Astrocyte of the cerebellum (primary cell): ENCODE results near the gene CXCR2.
"Not testable (repeated sequence)": the region's sequence is repeated elsewhere in the genome, so short reads cannot be mapped to it uniquely, and the experiment has no call there.

ENCODE experiments used
- DNase-seq: peaks from one replicate; pipeline ENCODE4 v3.0.0-alpha.2; 2011; ENCODE audit warnings: low read depth
- H3K4me3 ChIP-seq: 2 replicates; pipeline ENCODE4 v1.5.1; 2011; ENCODE audit warnings: mild to moderate bottlenecking, low read depth, low read length, moderate library complexity
- in situ Hi-C: cut with HindIII; loops from 2 replicates; pipeline ENCODE4 v1.10.0; 2017; ENCODE audit warnings: low sequenced_read_pairs
- TF ChIP-seq, protein P1 (sequence below): IDR thresholded peaks from 2 replicates; pipeline ENCODE4 v1.5.1; 2012; ENCODE audit warnings: low read length, low read depth, moderate library complexity, mild to moderate bottlenecking; ENCODE audit errors: missing control alignments

CXCR2 gene

DNA sequence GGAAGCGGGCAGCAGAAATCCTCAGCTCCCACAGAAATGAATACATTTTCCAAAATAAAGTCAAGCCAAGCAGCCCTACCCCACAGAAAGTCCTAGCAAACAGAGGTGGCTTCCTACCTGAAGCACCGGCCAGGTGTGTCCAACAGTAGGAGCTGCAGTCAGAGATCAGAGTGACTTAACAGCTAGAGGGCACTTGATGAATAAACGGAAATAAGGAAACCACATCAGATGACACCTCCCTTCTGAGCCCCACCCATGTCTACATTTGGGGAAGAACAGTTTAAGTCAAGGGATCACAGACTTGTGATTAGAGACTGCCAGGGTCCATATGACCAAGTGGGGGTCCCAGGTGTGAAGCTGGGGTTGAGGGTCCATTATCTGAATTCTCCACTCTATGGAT is 41.0 kb downstream of the CXCR2 start, which contains the start of gene CXCR1:
Gene CXCR1 (minus strand): TSS at position 172 of the 400 bp plus-strand sequence. CDS start 1,751 bp downstream, outside the sequence.
- in situ Hi-C loops = no loop called here
- no peak for DNase-seq
- no peak within 1 kb of the TSS for H3K4me3 ChIP-seq

DNA sequence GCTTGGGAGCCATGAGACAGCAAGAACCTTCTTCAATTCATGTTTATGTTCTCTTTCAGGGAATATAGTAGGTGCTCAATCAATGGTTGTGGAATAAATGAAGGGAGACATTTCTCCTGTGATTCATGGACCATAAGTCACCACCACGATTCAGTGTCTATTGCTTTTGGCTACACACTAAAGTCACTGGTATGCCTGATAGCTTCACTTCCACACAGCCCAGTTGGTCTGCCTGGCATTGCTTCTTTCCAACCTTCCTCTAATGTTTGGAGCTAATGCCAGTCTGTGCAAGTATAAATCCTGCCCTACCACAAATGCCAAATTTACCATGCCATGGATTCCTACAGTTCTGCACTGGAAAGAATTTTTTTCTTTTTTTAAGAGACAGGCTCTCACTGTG is 42.2 kb downstream of the CXCR2 start:
- in situ Hi-C loops = no loop called here
- H3K4me3 ChIP-seq = no peak overlapping the region
- no peak for DNase-seq
- TF ChIP-seq, protein P1, sequence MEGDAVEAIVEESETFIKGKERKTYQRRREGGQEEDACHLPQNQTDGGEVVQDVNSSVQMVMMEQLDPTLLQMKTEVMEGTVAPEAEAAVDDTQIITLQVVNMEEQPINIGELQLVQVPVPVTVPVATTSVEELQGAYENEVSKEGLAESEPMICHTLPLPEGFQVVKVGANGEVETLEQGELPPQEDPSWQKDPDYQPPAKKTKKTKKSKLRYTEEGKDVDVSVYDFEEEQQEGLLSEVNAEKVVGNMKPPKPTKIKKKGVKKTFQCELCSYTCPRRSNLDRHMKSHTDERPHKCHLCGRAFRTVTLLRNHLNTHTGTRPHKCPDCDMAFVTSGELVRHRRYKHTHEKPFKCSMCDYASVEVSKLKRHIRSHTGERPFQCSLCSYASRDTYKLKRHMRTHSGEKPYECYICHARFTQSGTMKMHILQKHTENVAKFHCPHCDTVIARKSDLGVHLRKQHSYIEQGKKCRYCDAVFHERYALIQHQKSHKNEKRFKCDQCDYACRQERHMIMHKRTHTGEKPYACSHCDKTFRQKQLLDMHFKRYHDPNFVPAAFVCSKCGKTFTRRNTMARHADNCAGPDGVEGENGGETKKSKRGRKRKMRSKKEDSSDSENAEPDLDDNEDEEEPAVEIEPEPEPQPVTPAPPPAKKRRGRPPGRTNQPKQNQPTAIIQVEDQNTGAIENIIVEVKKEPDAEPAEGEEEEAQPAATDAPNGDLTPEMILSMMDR = no peak

More for the DNA sequence above, 41.0 kb downstream of the CXCR2 start, which contains the start of gene CXCR1:
- TF ChIP-seq, protein P1 = no peak

DNA sequence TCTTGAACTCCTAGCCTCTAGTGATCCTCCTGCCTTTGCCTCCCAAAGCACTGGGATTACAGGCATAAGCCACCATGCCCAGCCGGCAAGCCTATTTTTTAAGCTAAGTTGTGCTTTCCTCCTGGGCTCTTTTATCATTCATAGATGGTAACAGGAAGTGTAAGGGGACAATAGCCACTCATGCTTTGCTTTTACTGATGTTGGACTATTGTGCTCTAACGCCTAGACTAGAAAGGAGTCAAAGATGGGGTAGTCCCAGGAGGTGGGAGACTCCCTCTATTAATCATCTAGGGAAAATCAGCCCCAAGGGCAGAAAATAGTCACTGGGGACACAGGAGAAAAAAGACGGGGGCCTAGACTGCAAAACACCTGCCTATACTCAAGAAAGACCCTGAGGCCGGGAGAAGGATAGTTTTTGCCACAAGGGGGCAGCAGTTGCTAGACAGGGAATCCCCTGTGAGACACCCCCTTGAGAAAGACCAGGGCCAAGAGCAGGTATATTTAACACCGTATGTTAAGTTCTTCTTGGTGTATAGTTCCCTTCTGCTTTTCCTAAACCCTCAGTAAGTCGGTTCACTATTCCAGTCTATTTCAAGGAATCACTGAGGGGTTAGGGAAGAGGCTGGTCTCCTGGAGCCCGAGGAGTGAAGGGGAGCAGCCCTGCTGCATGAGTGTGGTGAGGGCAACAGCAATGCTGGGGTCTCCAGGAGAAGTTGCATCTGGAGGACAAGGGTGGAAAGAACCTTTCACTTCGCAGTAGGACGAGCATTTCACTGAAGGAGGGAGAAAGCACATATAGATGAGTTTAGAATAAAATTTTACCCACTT is 43.0 kb downstream of the CXCR2 start:
- TF ChIP-seq, protein P1 = peak; percentile 79
- peak; percentile 5 for DNase-seq
- no peak overlapping the region for H3K4me3 ChIP-seq
- in situ Hi-C loops = no loop called here

DNA sequence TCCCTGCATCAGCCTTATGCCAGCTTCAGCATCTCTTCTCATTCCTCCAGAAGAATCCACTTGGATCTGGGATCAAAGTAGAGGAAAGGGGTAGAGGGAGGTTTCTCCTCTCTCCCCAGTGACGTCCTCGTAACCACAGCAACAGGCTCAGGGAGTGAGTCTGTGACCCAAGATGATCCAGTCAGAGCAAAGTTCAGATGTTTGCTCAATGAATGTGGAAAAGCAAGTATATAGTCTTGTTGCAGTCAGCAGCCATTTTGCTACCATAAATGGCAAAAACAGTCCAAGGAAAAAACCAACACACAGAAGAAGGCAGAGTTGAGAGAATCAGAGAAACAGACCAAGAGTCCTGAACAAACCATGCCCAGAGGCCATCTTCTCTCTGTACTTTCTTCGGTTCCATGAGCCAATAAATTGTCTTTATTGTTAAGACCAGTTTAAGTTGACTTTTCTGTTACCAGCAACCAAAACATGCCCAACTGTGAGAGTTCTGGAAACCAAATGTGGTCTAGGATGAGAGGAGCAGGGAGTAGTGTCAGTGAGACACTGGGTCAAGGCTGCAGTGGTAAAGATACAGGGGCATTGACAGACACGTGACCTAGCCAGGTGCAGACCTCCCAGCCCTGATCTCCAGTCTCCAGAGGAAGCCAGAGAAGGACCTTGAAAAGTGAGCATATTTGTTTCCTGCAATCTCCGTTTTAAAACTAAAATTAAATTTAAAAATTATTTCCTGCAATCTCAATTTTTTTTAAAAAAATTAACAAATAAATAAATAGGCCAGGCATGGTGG is 44.1 kb downstream of the CXCR2 start:
- in situ Hi-C loops = no loop called here
- DNase-seq = no peak
- TF ChIP-seq, protein P1 = no peak
- H3K4me3 ChIP-seq = no peak overlapping the region

DNA sequence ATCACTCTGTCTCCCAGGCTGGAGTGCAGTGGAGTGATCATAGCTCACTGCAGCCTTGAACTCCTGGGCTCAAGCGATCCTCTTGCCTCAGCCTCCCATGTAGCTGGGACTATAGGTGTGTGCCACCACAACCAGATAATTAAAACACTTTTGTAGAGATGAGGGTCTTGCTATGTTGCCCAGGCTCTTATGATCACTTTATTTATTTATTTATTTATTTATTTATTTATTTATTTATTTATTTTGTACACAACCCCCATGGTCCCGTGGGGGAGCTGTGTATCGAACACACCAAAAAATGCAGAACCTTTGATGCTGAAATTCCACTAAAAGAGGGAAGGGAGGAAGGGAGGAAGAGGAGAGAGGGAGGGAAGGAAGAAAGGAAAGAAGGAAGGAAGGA is 45.9 kb downstream of the CXCR2 start:
- in situ Hi-C loops, H3K4me3 ChIP-seq, DNase-seq: not testable (repeated sequence)

DNA sequence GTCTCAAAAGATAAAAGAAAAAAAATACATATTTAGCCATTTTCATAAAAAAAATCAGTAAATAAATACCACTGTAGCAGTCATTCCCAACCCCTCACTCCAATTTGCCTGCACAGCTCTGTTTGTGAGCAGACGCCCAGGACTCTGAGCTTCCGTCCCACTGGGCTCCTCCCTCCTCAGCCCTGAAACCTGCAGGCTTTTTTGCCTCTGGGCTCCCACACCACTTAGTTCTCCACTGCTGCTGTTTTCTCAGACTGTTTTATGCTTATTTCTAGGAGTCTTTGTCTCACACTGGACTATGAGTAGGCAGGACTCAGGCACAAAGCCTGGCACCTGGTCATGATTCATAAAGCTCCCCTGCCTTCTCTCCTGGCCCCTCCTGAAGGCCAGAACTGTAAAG is 47.0 kb downstream of the CXCR2 start:
- in situ Hi-C loops = no loop called here

More for the DNA sequence above, 47.0 kb downstream of the CXCR2 start:
- no peak for DNase-seq
- TF ChIP-seq, protein P1 = no peak
- H3K4me3 ChIP-seq = no peak overlapping the region
